HG03135 (cell line): ENCODE data around the gene SERPINB1.
"Not testable (repeated sequence)": the region's sequence is repeated elsewhere in the genome, so short reads cannot be mapped to it uniquely, and the experiment has no call there.

Source experiments
- ATAC-seq: cut with Tn5 transposase; IDR thresholded peaks from one replicate; pipeline ENCODE4 v1.9.1; 2021; ENCODE audit warnings: mild to moderate bottlenecking, moderate library complexity; ENCODE audit not compliant: unreplicated experiment

The SERPINB1 gene

GRCh38 chr6:2866171-2866846 is 24.6 kb upstream of the SERPINB1 start:
- peak; percentile 35 for ATAC-seq

- no peak for ATAC-seq
Measured at GRCh38 chr6:2865694-2866151, 24.1 kb upstream of the SERPINB1 start.

GRCh38 chr6:2865270-2865669 is 23.6 kb upstream of the SERPINB1 start:
- ATAC-seq = no peak

- ATAC-seq = no peak
Measured at GRCh38 chr6:2863901-2864300, 22.2 kb upstream of the SERPINB1 start.

GRCh38 chr6:2862712-2863181 is 21.1 kb upstream of the SERPINB1 start:
- peak; percentile 55 for ATAC-seq

GRCh38 chr6:2861822-2862164 is 20.1 kb upstream of the SERPINB1 start:
- ATAC-seq = no peak

- no peak for ATAC-seq
Measured at GRCh38 chr6:2861060-2861821, 19.6 kb upstream of the SERPINB1 start.

- ATAC-seq = not testable (repeated sequence)
Measured at GRCh38 chr6:2860706-2861059, 19.0 kb upstream of the SERPINB1 start.

GRCh38 chr6:2859798-2860705 is 18.4 kb upstream of the SERPINB1 start:
- not testable (repeated sequence) for ATAC-seq

- ATAC-seq = no peak
Measured at GRCh38 chr6:2859185-2859700, 17.6 kb upstream of the SERPINB1 start.

GRCh38 chr6:2857580-2858337 is 16.1 kb upstream of the SERPINB1 start:
- ATAC-seq = peak; percentile 53

GRCh38 chr6:2857185-2857579 is 15.5 kb upstream of the SERPINB1 start:
- ATAC-seq = no peak

GRCh38 chr6:2855061-2855519 is 13.4 kb upstream of the SERPINB1 start:
- no peak for ATAC-seq

- ATAC-seq = no peak
Measured at GRCh38 chr6:2854396-2854982, 12.8 kb upstream of the SERPINB1 start.

- no peak for ATAC-seq
Measured at GRCh38 chr6:2853769-2854395, 12.2 kb upstream of the SERPINB1 start.

GRCh38 chr6:2853378-2853768 is 11.7 kb upstream of the SERPINB1 start:
- ATAC-seq = not testable (repeated sequence)

- no peak for ATAC-seq
Measured at GRCh38 chr6:2852921-2853322, 11.3 kb upstream of the SERPINB1 start.

GRCh38 chr6:2852514-2852855 is 10.8 kb upstream of the SERPINB1 start:
- no peak for ATAC-seq

GRCh38 chr6:2851727-2852513 is 10.3 kb upstream of the SERPINB1 start:
- ATAC-seq = no peak
